H1 (cell line): ENCODE results near the gene LCN9. TPM values are rescaled to one million over a fixed set of nuclear protein-coding genes. Genes with fewer than 3 reads are reported as not detected.
A peak's percentile ranks its signal among the peaks of the same experiment; 100 is the strongest.

Source experiments
- CTCF ChIA-PET: fragments of 300-600 bp; sonication (Branson Sonifier 250); formaldehyde crosslinking; loops from one replicate; lab custom pipeline; 2021; ENCODE audit not compliant: partially characterized antibody; lab: Charles Lee
- POLR2A ChIA-PET: fragments of 300-600 bp; sonication (Branson Sonifier 250); formaldehyde crosslinking; loops from one replicate; lab custom pipeline; 2021; ENCODE audit warnings: inconsistent platforms; ENCODE audit not compliant: partially characterized antibody; lab: Charles Lee
- DNase-seq, 2 experiments: peaks; one replicate each; pipeline versions ENCODE4 v3.0.0 to v3.0.0-alpha.2; 2010 to 2022; ENCODE audit warnings: low spot score in 2 of 2, low read depth in 1 of 2, mixed read lengths in 1 of 2
- FAIRE-seq: peaks from 2 replicates; lab custom pipeline; 2011; peaks lifted over from hg19 to GRCh38; lab: Jason Lieb, UNC
- H2AFZ ChIP-seq: 2 replicates; pipeline ENCODE4 v1.8.1; 2012; ENCODE audit warnings: low read length, inconsistent platforms
- H2AK5ac ChIP-seq: 2 replicates; pipeline ENCODE4 v1.6.1; 2013; ENCODE audit warnings: low read depth, low read length
- H2BK120ac ChIP-seq: replicated peaks from 2 replicates; pipeline ENCODE3; 2013; ENCODE audit warnings: low read depth, low read length, inconsistent platforms
- H2BK12ac ChIP-seq: 2 replicates; pipeline ENCODE4 v1.6.1; 2013; ENCODE audit warnings: low read depth, low read length
- H2BK15ac ChIP-seq: 2 replicates; pipeline ENCODE4 v1.6.1; 2013; ENCODE audit warnings: low read length
- H2BK20ac ChIP-seq: 2 replicates; pipeline ENCODE4 v1.6.1; 2013; ENCODE audit warnings: low read length
- H2BK5ac ChIP-seq: 2 replicates; pipeline ENCODE4 v1.6.1; 2013; ENCODE audit warnings: low read depth, low read length
- H3K14ac ChIP-seq: 2 replicates; pipeline ENCODE4 v1.6.1; 2013; ENCODE audit warnings: inconsistent platforms; ENCODE audit not compliant: insufficient read length
- H3K18ac ChIP-seq: 2 replicates; pipeline ENCODE4 v1.6.1; 2013; ENCODE audit warnings: low read length; ENCODE audit errors: extremely low read depth
- H3K23ac ChIP-seq: 2 replicates; pipeline ENCODE4 v1.6.1; 2013; ENCODE audit warnings: inconsistent platforms; ENCODE audit not compliant: insufficient read length
- H3K23me2 ChIP-seq: 2 replicates; pipeline ENCODE4 v1.6.1; 2013; ENCODE audit warnings: low read depth, low read length
- H3K27ac ChIP-seq: 2 replicates; pipeline ENCODE4 v1.6.1; 2011; ENCODE audit warnings: low read depth, low read length, inconsistent platforms
- H3K27me3 ChIP-seq, 4 experiments: replicated peaks in 1 of 4; 1 replicate in 1 of 4; 2 replicates in 3 of 4; pipeline versions ENCODE4 v1.6.1 to v1.8.1; 2011 to 2013; ENCODE audit warnings: low read length in 3 of 4, mild to moderate bottlenecking in 3 of 4, inconsistent platforms in 2 of 4, mixed read lengths in 2 of 4, moderate library complexity in 1 of 4; ENCODE audit not compliant: control insufficient read depth in 3 of 4, insufficient read depth in 3 of 4; ENCODE audit errors: extremely low read depth in 1 of 4
- H3K36me3 ChIP-seq, 4 experiments: 2 replicates each; pipeline versions ENCODE4 v1.6.1 to v1.8.1; 2011 to 2013; ENCODE audit warnings: mild to moderate bottlenecking in 4 of 4, low read length in 3 of 4, moderate library complexity in 2 of 4, control low read depth in 1 of 4, inconsistent platforms in 1 of 4; ENCODE audit not compliant: insufficient read depth in 4 of 4, control insufficient read depth in 2 of 4
- H3K4ac ChIP-seq: replicated peaks from 2 replicates; pipeline ENCODE3; 2013; ENCODE audit warnings: low read length, low read depth, mixed read lengths, inconsistent platforms; ENCODE audit not compliant: insufficient read length
- H3K4me1 ChIP-seq, 4 experiments: replicated peaks in 1 of 4; 1 replicate in 1 of 4; 2 replicates in 3 of 4; pipeline versions ENCODE4 v1.6.1 to v1.8.1; 2011 to 2013; ENCODE audit warnings: low read length in 3 of 4, inconsistent platforms in 2 of 4, mixed read lengths in 1 of 4; ENCODE audit not compliant: insufficient read depth in 4 of 4, control insufficient read depth in 3 of 4
- H3K4me2 ChIP-seq, 2 experiments: 2 replicates each; pipeline versions ENCODE4 v1.6.1 to v1.8.1; 2011 to 2013; ENCODE audit warnings: low read depth in 2 of 2, low read length in 2 of 2, control low read depth in 1 of 2, inconsistent platforms in 1 of 2, mild to moderate bottlenecking in 1 of 2; ENCODE audit not compliant: insufficient read depth in 1 of 2
- H3K4me3 ChIP-seq, 4 experiments: fragments of 200-600, 300-600 bp in 1 of 4; sonication (generic), shearing (Covaris generic), sonication (Bioruptor Twin) in 1 of 4; 2 replicates each; pipeline versions ENCODE4 v1.5.1 to v1.8.1; 2011 to 2016; ENCODE audit warnings: low read length in 4 of 4, low read depth in 3 of 4, control low read depth in 2 of 4, inconsistent platforms in 2 of 4, mild to moderate bottlenecking in 2 of 4, mixed read lengths in 1 of 4, moderate library complexity in 1 of 4; ENCODE audit not compliant: insufficient read depth in 2 of 4; ENCODE audit errors: extremely low read depth in 1 of 4
- H3K56ac ChIP-seq: replicated peaks from 2 replicates; pipeline ENCODE3; 2013; ENCODE audit warnings: low read depth, mild to moderate bottlenecking, mixed read lengths, low read length, inconsistent platforms; ENCODE audit not compliant: insufficient read length
- H3K79me1 ChIP-seq: 2 replicates; pipeline ENCODE4 v1.6.1; 2013; ENCODE audit warnings: low read depth, low read length, control low read depth
- H3K79me2 ChIP-seq, 2 experiments: 2 replicates each; pipeline versions ENCODE4 v1.6.1 to v1.8.1; 2012 to 2013; ENCODE audit warnings: low read length in 2 of 2, mild to moderate bottlenecking in 2 of 2, inconsistent platforms in 1 of 2; ENCODE audit not compliant: insufficient read depth in 2 of 2, control insufficient read depth in 1 of 2
- H3K9ac ChIP-seq, 4 experiments: replicated peaks in 1 of 4; 1 replicate in 1 of 4; 2 replicates in 3 of 4; pipeline versions ENCODE4 v1.6.1 to v1.8.1; 2011 to 2013; ENCODE audit warnings: low read depth in 3 of 4, low read length in 3 of 4, control low read depth in 2 of 4, mild to moderate bottlenecking in 2 of 4, moderate library complexity in 2 of 4, inconsistent platforms in 1 of 4; ENCODE audit errors: extremely low read depth in 1 of 4
- H3K9me3 ChIP-seq, 2 experiments: 2 replicates each; pipeline versions ENCODE4 v1.6.1 to v1.8.1; 2012 to 2013; ENCODE audit warnings: mild to moderate bottlenecking in 2 of 2, moderate library complexity in 2 of 2, control low read depth in 1 of 2, inconsistent platforms in 1 of 2, low read depth in 1 of 2, low read length in 1 of 2, mixed read lengths in 1 of 2; ENCODE audit not compliant: insufficient read depth in 2 of 2
- H4K20me1 ChIP-seq, 2 experiments: replicated peaks in 1 of 2; 2 replicates each; pipeline versions ENCODE3 to v1.8.1; 2011 to 2013; ENCODE audit warnings: inconsistent platforms in 2 of 2, low read length in 2 of 2, mild to moderate bottlenecking in 1 of 2; ENCODE audit not compliant: insufficient read depth in 2 of 2, control insufficient read depth in 1 of 2
- H4K5ac ChIP-seq: 2 replicates; pipeline ENCODE4 v1.6.1; 2013; ENCODE audit warnings: low read length, low read depth, mixed read lengths, inconsistent platforms; ENCODE audit not compliant: insufficient read length
- H4K8ac ChIP-seq: 2 replicates; pipeline ENCODE4 v1.8.0; 2013; ENCODE audit warnings: mild to moderate bottlenecking, moderate library complexity, low read length, inconsistent platforms; ENCODE audit not compliant: insufficient read depth; ENCODE audit errors: extremely low read depth
- H4K91ac ChIP-seq: replicated peaks from 2 replicates; pipeline ENCODE3; 2013; ENCODE audit warnings: low read length, mixed read lengths, inconsistent platforms; ENCODE audit not compliant: insufficient read length
- ASH2L ChIP-seq: fragments of 200-600, 300-600 bp; sonication (generic); IDR thresholded peaks from one replicate; pipeline ENCODE4 v1.7.1; 2017; ENCODE audit warnings: low read length
- SAP30 ChIP-seq: fragments of 300-600 bp; sonication (generic); IDR thresholded peaks from 2 replicates; pipeline ENCODE4 v1.7.1; 2012; ENCODE audit warnings: low read length, moderate library complexity, mild to moderate bottlenecking, inconsistent platforms; ENCODE audit not compliant: insufficient read depth, insufficient replicate concordance
- SP4 ChIP-seq: IDR thresholded peaks from 2 replicates; pipeline ENCODE4 v1.6.1; 2012; ENCODE audit warnings: low read length, inconsistent platforms
- WGBS, 2 experiments: shearing (Covaris generic) in 1 of 2; methylation state at CpG; one replicate each; pipeline versions ENCODE4 v1.1.6 to v1.1.7; 2013 to 2015; ENCODE audit warnings: low lambda C conversion rate in 2 of 2, mixed read lengths in 2 of 2, inconsistent platforms in 1 of 2, low coverage in 1 of 2, missing lambda C conversion rate in 1 of 2; ENCODE audit not compliant: insufficient replicate concordance in 2 of 2, insufficient coverage in 1 of 2, insufficient read length in 1 of 2; ENCODE audit errors: extremely low coverage in 1 of 2, missing lambda C conversion rate in 1 of 2; 5-methylcytosine and 5-hydroxymethylcytosine counted together
- polyA plus RNA-seq, 7 experiments: library from polyadenylated mRNA; depleted of rRNA in 3 of 7; stranded (reverse) in 5 of 7; unstranded in 2 of 7; fragments of >200 nt in 5 of 7; fragments of 200-250 nt in 2 of 7; gene quantifications; 1 replicate in 5 of 7; 2 replicates in 1 of 7; 4 replicates in 1 of 7; pipeline versions ENCODE4 v1.2.1 to v1.2.3, GENCODE V29; 2011 to 2013; ENCODE audit warnings: missing spikeins in 2 of 7, mixed read lengths in 2 of 7
- total RNA-seq: library from RNA; stranded (reverse); fragmentation: NEBNext Ultra II Directional; extraction: Animal tissue kit (Norgen Biotek cat#: 25700); gene quantifications from 2 replicates; pipeline ENCODE4 v1.2.1, GENCODE V29; 2021
- TF ChIP-seq, protein P1 (sequence below): IDR thresholded peaks from 2 replicates; pipeline ENCODE4 v1.6.1; 2012; ENCODE audit warnings: low read length, inconsistent platforms

Gene LCN9
- total and polyA plus RNA-seq, 2 of the 8 experiments (the other 6 are each of a cell fraction or from before 2014, with no cell fraction given) = 2.3 to 3.1 TPM

DNA sequence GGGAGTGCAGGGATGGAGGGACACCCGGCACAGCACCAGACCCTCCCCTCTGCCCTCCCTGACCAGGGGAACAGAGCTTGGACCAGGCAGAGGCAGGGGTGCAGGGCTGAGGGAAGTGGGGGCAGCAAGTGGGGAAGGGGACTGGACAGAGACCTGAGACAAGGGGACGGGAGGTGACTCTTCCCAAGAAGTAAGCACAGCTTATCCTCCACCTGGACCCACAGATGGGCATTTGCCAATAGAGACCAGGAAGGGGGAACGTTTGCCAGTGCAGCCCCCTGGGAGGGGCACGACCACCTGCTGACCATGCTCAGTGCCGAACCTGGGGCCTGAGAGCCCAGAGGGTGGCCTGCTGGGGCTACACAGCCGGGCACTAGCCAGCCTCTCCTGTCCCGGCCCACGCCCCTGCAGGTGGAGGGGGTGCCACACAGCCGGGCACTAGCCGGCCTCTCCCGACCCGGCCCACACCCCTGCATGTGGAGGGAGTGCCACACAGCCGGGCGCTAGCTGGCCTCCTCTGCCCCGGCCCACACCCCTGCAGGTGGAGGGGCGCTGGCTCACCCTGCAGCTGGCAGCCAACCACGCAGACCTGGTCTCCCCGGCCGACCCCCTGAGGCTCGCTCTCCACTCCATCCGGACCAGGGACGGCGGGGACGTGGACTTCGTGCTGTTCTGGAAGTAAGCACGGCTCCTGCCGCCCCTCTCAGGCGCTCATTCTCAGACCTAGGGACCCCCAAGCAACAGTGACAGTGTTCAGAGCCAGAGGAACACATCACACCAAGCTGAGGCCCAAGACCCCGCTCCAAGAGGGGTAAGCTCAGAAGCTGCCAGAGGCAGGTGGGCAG, 48.1 kb upstream of the LCN9 start:
- Histone ChIP-seq H3K56ac (no peak overlapping the region), H2BK120ac (no peak overlapping the region), H4K8ac (no peak overlapping the region), H4K91ac (no peak overlapping the region), H4K20me1 (no peaks in the 10 kb centered on the region), H3K79me2 (no peaks in the 10 kb centered on the region), H3K18ac (no peak overlapping the region), H2BK20ac (no peak overlapping the region), H3K4me2 (no peak overlapping the region), H3K27me3 (no peaks in the 10 kb centered on the region), H3K4me1 (peaks cover 0 to 1% (median 0%) of the 10 kb centered on the region in 4 experiments; a peak in 1 of 7 replicates), H3K4ac (no peak overlapping the region), H4K5ac (no peak overlapping the region), H2AFZ (no peak overlapping the region), H3K4me3 (no peak overlapping the region), H3K9ac (no peak overlapping the region), H3K9me3 (peaks cover 10 to 14% of the 10 kb centered on the region in 2 experiments), H3K14ac (no peak overlapping the region), H3K23me2 (peaks cover 4% of the 10 kb centered on the region; the same call in 1 of the 2 replicates), H2BK5ac (0 out of 2 replicates have a peak overlapping the region, but pooled peaks have one; percentile 44), H3K23ac (no peak overlapping the region), H3K36me3 (no peaks in the 10 kb centered on the region; a peak in 1 of 8 replicates), H3K27ac (no peak overlapping the region), H2BK12ac (no peak overlapping the region), H3K79me1 (no peaks in the 10 kb centered on the region), H2AK5ac (no peak overlapping the region), H2BK15ac (0 out of 2 replicates have a peak overlapping the region, but pooled peaks have one; percentile 46)
- FAIRE-seq (no peak), DNase-seq (no peak)
- WGBS, 2 experiments = 91% methylated on average over 27 of the region's 29 CpGs; no CpG with 5 or more reads in 1 of the 2 experiments
- ChIA-PET CTCF (interaction anchor here (0.7 to 5.0 kb wide), 10 partner anchors 12 to 926 kb away, joined by 3 to 59 read pairs (median 3); partner anchors contain the start of gene GLT6D1), POLR2A (interaction anchor here (1.4 kb wide), 1 partner anchor 34 kb away, joined by 4 read pairs; no protein-coding TSS in a partner anchor)
- TF ChIP-seq SP4 = no peak
- no peak for TF ChIP-seq ASH2L
- TF ChIP-seq, protein P1, sequence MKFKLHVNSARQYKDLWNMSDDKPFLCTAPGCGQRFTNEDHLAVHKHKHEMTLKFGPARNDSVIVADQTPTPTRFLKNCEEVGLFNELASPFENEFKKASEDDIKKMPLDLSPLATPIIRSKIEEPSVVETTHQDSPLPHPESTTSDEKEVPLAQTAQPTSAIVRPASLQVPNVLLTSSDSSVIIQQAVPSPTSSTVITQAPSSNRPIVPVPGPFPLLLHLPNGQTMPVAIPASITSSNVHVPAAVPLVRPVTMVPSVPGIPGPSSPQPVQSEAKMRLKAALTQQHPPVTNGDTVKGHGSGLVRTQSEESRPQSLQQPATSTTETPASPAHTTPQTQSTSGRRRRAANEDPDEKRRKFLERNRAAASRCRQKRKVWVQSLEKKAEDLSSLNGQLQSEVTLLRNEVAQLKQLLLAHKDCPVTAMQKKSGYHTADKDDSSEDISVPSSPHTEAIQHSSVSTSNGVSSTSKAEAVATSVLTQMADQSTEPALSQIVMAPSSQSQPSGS = no peak
- TF ChIP-seq SAP30 = no peak
